ENCODE data around the gene E2F3.

GRCh38 chr6:20487669-20488375 lies 86.1 kb downstream of the E2F3 start:
- TF ChIP-seq, protein P1, sequence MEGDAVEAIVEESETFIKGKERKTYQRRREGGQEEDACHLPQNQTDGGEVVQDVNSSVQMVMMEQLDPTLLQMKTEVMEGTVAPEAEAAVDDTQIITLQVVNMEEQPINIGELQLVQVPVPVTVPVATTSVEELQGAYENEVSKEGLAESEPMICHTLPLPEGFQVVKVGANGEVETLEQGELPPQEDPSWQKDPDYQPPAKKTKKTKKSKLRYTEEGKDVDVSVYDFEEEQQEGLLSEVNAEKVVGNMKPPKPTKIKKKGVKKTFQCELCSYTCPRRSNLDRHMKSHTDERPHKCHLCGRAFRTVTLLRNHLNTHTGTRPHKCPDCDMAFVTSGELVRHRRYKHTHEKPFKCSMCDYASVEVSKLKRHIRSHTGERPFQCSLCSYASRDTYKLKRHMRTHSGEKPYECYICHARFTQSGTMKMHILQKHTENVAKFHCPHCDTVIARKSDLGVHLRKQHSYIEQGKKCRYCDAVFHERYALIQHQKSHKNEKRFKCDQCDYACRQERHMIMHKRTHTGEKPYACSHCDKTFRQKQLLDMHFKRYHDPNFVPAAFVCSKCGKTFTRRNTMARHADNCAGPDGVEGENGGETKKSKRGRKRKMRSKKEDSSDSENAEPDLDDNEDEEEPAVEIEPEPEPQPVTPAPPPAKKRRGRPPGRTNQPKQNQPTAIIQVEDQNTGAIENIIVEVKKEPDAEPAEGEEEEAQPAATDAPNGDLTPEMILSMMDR (conservative IDR thresholded peaks at IDR 0.05 in 1 of 2, IDR thresholded peaks at IDR 0.05 in 1 of 2; ENCODE audit: low read depth in 1 of 2, low read length in 2 of 2) = no peak
- no peak for TF ChIP-seq EZH2 (IDR thresholded peaks at IDR 0.05; ENCODE audit: low read length, missing control alignments)
